Uterus (tissue), 4 donors: ENCODE results near the gene CACNA1C. TPM values are rescaled to one million over a fixed set of nuclear protein-coding genes. Genes with fewer than 3 reads are reported as not detected.
"Not testable (repeated sequence)": the region's sequence is repeated elsewhere in the genome, so short reads cannot be mapped to it uniquely, and the experiment has no call there.

Experiments used
- DNase-seq, 2 donors: peaks; one replicate each; pipeline ENCODE4 v3.0.0-alpha.2; 2019 to 2020
- H3K27ac ChIP-seq, 2 donors: fragments of 200-600 bp; sonication (generic); 1 replicate in 1 of 2; 2 replicates in 1 of 2; pipeline ENCODE4 v1.5.1; 2016 to 2018
- H3K27me3 ChIP-seq, 2 donors: fragments of 200-600 bp; sonication (generic); one replicate each; pipeline ENCODE4 v1.5.1; 2018 to 2019; ENCODE audit warnings: control low read depth in 1 of 2
- H3K36me3 ChIP-seq, 2 donors: fragments of 200-600 bp; sonication (generic); one replicate each; pipeline ENCODE4 v1.5.1; 2019; ENCODE audit warnings: control low read depth in 1 of 2
- H3K4me1 ChIP-seq, 2 donors: fragments of 200-600 bp; sonication (generic); one replicate each; pipeline ENCODE4 v1.5.1; 2018 to 2019; ENCODE audit warnings: control low read depth in 1 of 2
- H3K4me3 ChIP-seq, 2 donors: fragments of 200-600 bp; sonication (generic); 1 replicate in 1 of 2; 2 replicates in 1 of 2; pipeline ENCODE4 v1.5.1; 2018 to 2019; ENCODE audit warnings: mild to moderate bottlenecking in 1 of 2
- H3K9me3 ChIP-seq, 2 donors: fragments of 200-600 bp; sonication (generic); one replicate each; pipeline ENCODE4 v1.5.1; 2019; ENCODE audit warnings: control low read depth in 1 of 2
- POLR2A ChIP-seq, 2 donors: fragments of 450-650 bp; IDR thresholded peaks; one replicate each; pipeline ENCODE4 v1.6.1; 2016; ENCODE audit warnings: antibody characterized with exemption in 2 of 2, mild to moderate bottlenecking in 1 of 2, moderate library complexity in 1 of 2
- intact Hi-C: fragments of 100-400 bp; cut with DNase I; formaldehyde crosslinking; loops from one replicate; pipeline ENCODE4 v1.15.1; 2023; ENCODE audit warnings: low total_unique reads
- total RNA-seq, 4 donors: library from RNA; depleted of rRNA in 3 of 4; stranded (reverse); fragments of >200 nt in 3 of 4; gene quantifications; one replicate each; pipeline versions ENCODE4 v1.1.0 to v1.2.4, GENCODE V29; 2014 to 2023
- TF ChIP-seq, protein P1 (sequence below), 4 experiments: fragments of 200-600 bp in 2 of 4; fragments of 450-650 bp in 2 of 4; sonication (generic) in 2 of 4; IDR thresholded peaks; one replicate each; pipeline ENCODE4 v1.5.1; 2016 to 2019; ENCODE audit warnings: antibody characterized with exemption in 4 of 4, mild to moderate bottlenecking in 2 of 4, moderate library complexity in 1 of 4
- donor health status: DM: yes; HTN: yes; CAD: no.

The CACNA1C gene
- total RNA-seq, 4 donors from 2014 or later = 15.9 to 121 (median 32.1) TPM

DNA sequence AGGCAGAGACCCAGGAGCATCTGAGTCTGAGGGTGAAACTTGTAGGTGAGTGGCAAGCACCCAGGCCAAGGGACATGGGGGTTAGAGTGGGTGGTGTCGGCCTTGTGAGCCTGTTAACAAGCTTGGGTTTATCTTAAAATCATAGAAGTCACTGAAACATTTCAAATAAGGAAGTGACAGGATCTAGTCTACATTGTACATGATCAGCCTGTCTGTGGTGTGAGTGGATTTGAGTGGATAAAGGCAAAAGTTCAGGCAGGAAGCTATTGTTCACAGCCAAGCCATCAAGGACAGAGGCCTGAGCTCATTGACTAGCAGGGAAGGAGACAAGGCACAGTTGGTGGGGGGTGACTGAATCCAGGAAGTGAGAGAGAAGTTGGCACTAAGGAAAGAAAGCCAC is 682.6 kb downstream of the CACNA1C start:
- no peaks in the 10 kb centered on the region for H3K4me1 ChIP-seq
- H3K9me3 ChIP-seq = no peaks in the 10 kb centered on the region
- TF ChIP-seq POLR2A (IDR thresholded peaks at IDR 0.05) = no peak
- TF ChIP-seq, protein P1, sequence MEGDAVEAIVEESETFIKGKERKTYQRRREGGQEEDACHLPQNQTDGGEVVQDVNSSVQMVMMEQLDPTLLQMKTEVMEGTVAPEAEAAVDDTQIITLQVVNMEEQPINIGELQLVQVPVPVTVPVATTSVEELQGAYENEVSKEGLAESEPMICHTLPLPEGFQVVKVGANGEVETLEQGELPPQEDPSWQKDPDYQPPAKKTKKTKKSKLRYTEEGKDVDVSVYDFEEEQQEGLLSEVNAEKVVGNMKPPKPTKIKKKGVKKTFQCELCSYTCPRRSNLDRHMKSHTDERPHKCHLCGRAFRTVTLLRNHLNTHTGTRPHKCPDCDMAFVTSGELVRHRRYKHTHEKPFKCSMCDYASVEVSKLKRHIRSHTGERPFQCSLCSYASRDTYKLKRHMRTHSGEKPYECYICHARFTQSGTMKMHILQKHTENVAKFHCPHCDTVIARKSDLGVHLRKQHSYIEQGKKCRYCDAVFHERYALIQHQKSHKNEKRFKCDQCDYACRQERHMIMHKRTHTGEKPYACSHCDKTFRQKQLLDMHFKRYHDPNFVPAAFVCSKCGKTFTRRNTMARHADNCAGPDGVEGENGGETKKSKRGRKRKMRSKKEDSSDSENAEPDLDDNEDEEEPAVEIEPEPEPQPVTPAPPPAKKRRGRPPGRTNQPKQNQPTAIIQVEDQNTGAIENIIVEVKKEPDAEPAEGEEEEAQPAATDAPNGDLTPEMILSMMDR (IDR thresholded peaks at IDR 0.05) = no peak
- no peaks in the 10 kb centered on the region for H3K27me3 ChIP-seq
- no peaks in the 10 kb centered on the region for H3K36me3 ChIP-seq
- H3K4me3 ChIP-seq = no peak overlapping the region
- H3K27ac ChIP-seq = no peak overlapping the region
- intact Hi-C loops = no loop called here
- no peak for DNase-seq

DNA sequence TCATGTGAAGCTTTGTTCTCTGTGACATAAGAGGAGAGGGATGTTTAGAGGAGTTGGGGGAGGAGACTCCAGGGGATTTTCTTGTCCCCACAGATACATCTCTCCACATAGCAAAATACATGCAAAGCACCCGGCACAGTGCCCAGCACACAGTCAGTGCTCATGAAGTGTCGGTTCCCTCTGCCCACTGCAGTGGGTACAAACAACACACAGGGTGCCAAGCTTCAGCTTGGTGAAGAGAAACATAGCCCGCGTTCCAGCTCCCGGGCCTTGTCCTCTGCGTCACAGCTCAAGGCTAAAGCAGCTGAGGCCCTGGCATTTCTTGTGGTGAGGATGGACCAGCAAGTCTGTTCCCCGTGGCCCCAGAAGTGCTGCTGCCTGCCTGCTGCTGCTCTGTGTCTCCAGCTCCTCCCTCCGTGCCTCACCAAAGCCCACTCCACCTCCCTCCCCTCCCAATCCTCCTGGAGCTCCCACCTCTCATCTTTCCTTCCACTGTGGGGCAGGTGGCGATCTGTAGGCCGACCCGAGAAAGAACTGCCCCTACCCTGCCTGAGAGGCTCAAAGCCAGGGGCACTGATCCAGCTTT is 685.0 kb downstream of the CACNA1C start:
- Histone ChIP-seq H3K9me3 (no peaks in the 10 kb centered on the region), H3K36me3 (no peaks in the 10 kb centered on the region), H3K4me3 (no peak overlapping the region), H3K27me3 (no peaks in the 10 kb centered on the region), H3K27ac (no peak overlapping the region), H3K4me1 (no peaks in the 10 kb centered on the region)
- TF ChIP-seq POLR2A (IDR thresholded peaks at IDR 0.05) = no peak
- TF ChIP-seq, protein P1 (IDR thresholded peaks at IDR 0.05) = no peak
- intact Hi-C loops = no loop called here
- DNase-seq = no peak

DNA sequence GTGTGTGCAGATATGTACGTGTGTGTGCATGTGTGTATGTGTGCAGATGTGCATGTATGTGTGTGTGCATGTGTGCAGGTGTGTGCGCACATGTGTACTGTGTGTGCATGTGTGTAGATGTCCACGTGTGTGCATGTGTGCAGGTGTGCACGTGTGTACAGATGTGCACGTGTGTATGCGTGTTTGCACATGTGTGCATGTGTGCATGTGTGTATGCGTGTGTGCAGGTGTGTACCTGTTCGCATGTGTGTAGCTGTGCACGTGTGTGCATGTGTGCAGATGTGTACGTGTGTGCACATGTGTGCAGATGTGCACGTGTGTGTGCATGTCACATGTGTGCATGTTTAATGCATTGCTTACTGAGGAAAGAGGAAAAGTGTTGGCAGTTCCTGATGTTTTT is 686.3 kb downstream of the CACNA1C start:
- Histone ChIP-seq H3K9me3 (no peaks in the 10 kb centered on the region), H3K4me3 (no peak overlapping the region), H3K27ac (no peak overlapping the region), H3K4me1 (no peaks in the 10 kb centered on the region), H3K27me3 (no peaks in the 10 kb centered on the region), H3K36me3 (no peaks in the 10 kb centered on the region)
- DNase-seq = no peak
- no peak for TF ChIP-seq POLR2A (IDR thresholded peaks at IDR 0.05)
- TF ChIP-seq, protein P1 (IDR thresholded peaks at IDR 0.05) = no peak
- intact Hi-C loops = no loop called here

DNA sequence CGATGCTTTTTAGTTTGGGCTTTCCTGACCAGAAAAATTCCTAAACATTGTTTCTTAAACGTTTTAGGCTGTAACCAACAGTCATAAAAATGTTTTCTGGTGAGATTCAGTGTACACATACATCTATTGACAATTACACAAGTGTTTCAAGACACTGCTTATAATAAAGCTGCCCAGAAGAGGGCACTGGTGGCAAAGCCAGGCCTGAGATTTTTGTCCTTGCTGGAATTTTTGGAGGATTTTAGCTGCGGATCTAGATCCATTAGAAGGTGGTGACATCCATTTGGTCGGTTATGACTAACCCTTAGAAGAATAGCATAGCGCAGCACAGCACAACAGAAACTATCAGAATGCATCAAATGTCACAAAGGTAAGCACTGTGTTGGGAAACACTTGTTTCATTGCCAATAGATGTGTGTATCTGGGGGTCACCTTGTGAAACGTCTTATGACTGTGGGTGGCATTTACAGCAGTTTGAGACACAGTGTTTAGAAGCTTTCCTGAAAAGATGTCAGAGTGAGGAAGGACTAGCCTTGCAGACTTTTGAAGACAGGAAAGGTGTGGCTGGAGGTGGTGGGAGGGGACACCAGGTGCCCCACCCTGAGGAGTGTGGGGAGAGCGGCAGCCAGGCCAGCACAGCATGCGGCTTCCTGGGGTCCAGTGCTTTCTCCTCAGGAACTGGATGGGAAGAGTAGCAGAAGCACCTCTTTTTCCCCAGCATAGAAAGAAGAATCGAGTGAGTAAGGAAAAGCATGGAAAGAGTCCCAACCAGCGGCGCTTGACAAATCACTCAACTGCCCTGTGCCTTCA is 687.2 kb downstream of the CACNA1C start:
- no peak for DNase-seq
- Histone ChIP-seq H3K27ac (no peak overlapping the region), H3K4me3 (no peak overlapping the region), H3K4me1 (no peaks in the 10 kb centered on the region), H3K36me3 (no peaks in the 10 kb centered on the region), H3K9me3 (no peaks in the 10 kb centered on the region), H3K27me3 (no peaks in the 10 kb centered on the region)
- TF ChIP-seq, protein P1 (IDR thresholded peaks at IDR 0.05) = peak in 2 of 4 experiments; percentile 16 to 19
- no peak for TF ChIP-seq POLR2A (IDR thresholded peaks at IDR 0.05)
- intact Hi-C loops = no loop called here

DNA sequence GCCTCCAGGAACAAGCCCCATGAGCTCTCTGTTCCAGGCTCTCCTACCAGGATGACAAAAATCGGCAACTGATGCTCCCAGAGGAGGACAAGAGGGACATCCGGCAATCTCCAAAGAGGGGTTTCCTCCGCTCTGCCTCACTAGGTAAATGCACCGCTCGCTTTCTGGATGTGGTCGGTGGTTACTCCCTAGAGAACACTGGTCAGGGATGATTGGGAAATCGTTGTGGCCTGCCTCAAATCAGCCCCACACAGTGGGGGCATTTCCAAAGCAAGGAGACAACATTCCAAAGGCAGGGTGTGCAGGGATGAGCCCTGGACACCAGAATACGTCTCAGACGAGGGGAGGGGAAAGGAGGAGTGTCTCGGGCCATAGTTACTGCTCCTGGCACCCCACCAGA is 689.2 kb downstream of the CACNA1C start:
- H3K27me3 ChIP-seq, intact Hi-C loops, DNase-seq, H3K4me1 ChIP-seq, H3K27ac ChIP-seq, H3K36me3 ChIP-seq, H3K9me3 ChIP-seq, H3K4me3 ChIP-seq: not testable (repeated sequence)
